Superior temporal gyrus (tissue), 1 donor: ENCODE data around the gene USP33.
A peak's percentile ranks its signal among the peaks of the same experiment; 100 is the strongest.
"Not testable (repeated sequence)": the region's sequence is repeated elsewhere in the genome, so short reads cannot be mapped to it uniquely, and the experiment has no call there.

Experiments used
- DNase-seq: peaks from one replicate; pipeline ENCODE4 v3.0.0-alpha.2; 2016; ENCODE audit errors: extremely low spot score

The USP33 gene

GRCh38 chr1:77671836-77672235 is 87.8 kb downstream of the USP33 start:
- peak; percentile 70 for DNase-seq

- no peak for DNase-seq
Observed at GRCh38 chr1:77670330-77670729, 89.3 kb downstream of the USP33 start.

- no peak for DNase-seq
Observed at GRCh38 chr1:77668924-77669449, 90.7 kb downstream of the USP33 start.

GRCh38 chr1:77664939-77665516 is 94.6 kb downstream of the USP33 start:
- no peak for DNase-seq

GRCh38 chr1:77661696-77662095 is 98.0 kb downstream of the USP33 start:
- no peak for DNase-seq

GRCh38 chr1:77659879-77660593 is 99.6 kb downstream of the USP33 start:
- no peak for DNase-seq

GRCh38 chr1:77658271-77658670 is 101.4 kb downstream of the USP33 start:
- DNase-seq: no peak

- no peak for DNase-seq
Observed at GRCh38 chr1:77655431-77655974, 104.1 kb downstream of the USP33 start.

GRCh38 chr1:77652970-77653516 is 106.6 kb downstream of the USP33 start:
- DNase-seq: no peak

GRCh38 chr1:77652268-77652667 is 107.4 kb downstream of the USP33 start:
- no peak for DNase-seq

GRCh38 chr1:77649127-77649526 is 110.5 kb downstream of the USP33 start:
- DNase-seq: no peak

GRCh38 chr1:77646224-77646623 is 113.4 kb downstream of the USP33 start:
- not testable (repeated sequence) for DNase-seq
